ENCODE results near the gene RBM33. TPM values are rescaled to one million over a fixed set of nuclear protein-coding genes. Genes with fewer than 3 reads are reported as not detected.
A peak's percentile ranks its signal among the peaks of the same experiment; 100 is the strongest.

Gene RBM33
- total and polyA plus RNA-seq, 2 of the 8 experiments (the other 6 are each of a cell fraction or from before 2014, with no cell fraction given): 16.5 to 64.6 TPM

GRCh38 chr7:155785536-155785935 is 141.1 kb downstream of the RBM33 start:
- no peak overlapping the region for H3K56ac ChIP-seq (replicated peaks; ENCODE audit: insufficient read length, low read depth, low read length)
- no peak overlapping the region for H2AFZ ChIP-seq (ENCODE audit: low read length)
- no peak overlapping the region for H3K14ac ChIP-seq (ENCODE audit: insufficient read length)
- H2AK5ac ChIP-seq (ENCODE audit: low read depth, low read length): no peak overlapping the region
- FAIRE-seq (no peak), DNase-seq (ENCODE audit: low read depth in 1 of 2, low spot score in 2 of 2) (no peak)
- H2BK12ac ChIP-seq (ENCODE audit: low read depth, low read length): no peak overlapping the region
- TF ChIP-seq POLR2AphosphoS5 (IDR thresholded peaks at IDR 0.05; ENCODE audit: low read depth, low read length) (0 out of 2 replicates have a peak, but pooled peaks have one; percentile 41), CREB1 (IDR thresholded peaks at IDR 0.05) (no peak)
- no peak overlapping the region for H3K4ac ChIP-seq (replicated peaks; ENCODE audit: insufficient read length, low read depth, low read length)
- no peak overlapping the region for H4K91ac ChIP-seq (replicated peaks; ENCODE audit: insufficient read length, low read length)
- H3K9ac ChIP-seq (replicated peaks in 1 of 4; ENCODE audit: extremely low read depth in 1 of 4, low read depth in 3 of 4, low read length in 3 of 4): no peak overlapping the region
- no peak overlapping the region for H3K27ac ChIP-seq (ENCODE audit: low read depth, low read length)
- peaks cover 0 to 17% (median 9%) of the 10 kb centered on the region in 4 experiments; a peak in 5 of 7 replicates for H3K27me3 ChIP-seq (replicated peaks in 1 of 4; ENCODE audit: control insufficient read depth in 3 of 4, extremely low read depth in 1 of 4, insufficient read depth in 3 of 4, low read length in 3 of 4)
- H3K4me2 ChIP-seq (ENCODE audit: insufficient read depth in 1 of 2, low read depth in 2 of 2, low read length in 2 of 2): no peak overlapping the region
- peaks cover 0 to 1% (median 0%) of the 10 kb centered on the region in 4 experiments; a peak in 1 of 8 replicates for H3K36me3 ChIP-seq (ENCODE audit: control insufficient read depth in 2 of 4, insufficient read depth in 4 of 4, low read length in 3 of 4)
- no peak overlapping the region for H2BK15ac ChIP-seq (ENCODE audit: low read length)
- peaks cover 0 to 5% of the 10 kb centered on the region in 2 experiments for H4K20me1 ChIP-seq (replicated peaks in 1 of 2; ENCODE audit: control insufficient read depth in 1 of 2, insufficient read depth in 2 of 2, low read length in 2 of 2)
- H2BK20ac ChIP-seq (ENCODE audit: low read length): no peak overlapping the region
- no peak overlapping the region for H3K4me3 ChIP-seq (ENCODE audit: extremely low read depth in 1 of 4, insufficient read depth in 2 of 4, low read depth in 3 of 4, low read length in 4 of 4)
- H3K18ac ChIP-seq (ENCODE audit: extremely low read depth, low read length): no peak overlapping the region
- peaks cover 0 to 4% (median 2%) of the 10 kb centered on the region in 4 experiments; a peak in 2 of 7 replicates for H3K4me1 ChIP-seq (replicated peaks in 1 of 4; ENCODE audit: control insufficient read depth in 3 of 4, insufficient read depth in 4 of 4, low read length in 3 of 4)
- H4K5ac ChIP-seq (ENCODE audit: insufficient read length, low read depth, low read length): no peak overlapping the region
- no peak overlapping the region for H3K23ac ChIP-seq (ENCODE audit: insufficient read length)
- no peaks in the 10 kb centered on the region for H3K79me1 ChIP-seq (ENCODE audit: low read depth, low read length)
- no peaks in the 10 kb centered on the region for H3K79me2 ChIP-seq (ENCODE audit: control insufficient read depth in 1 of 2, insufficient read depth in 2 of 2, low read length in 2 of 2)
- H3K23me2 ChIP-seq (ENCODE audit: low read depth, low read length): no peaks in the 10 kb centered on the region; the same call in 1 of the 2 replicates
- 91% methylated on average over 10 of the region's 10 CpGs; no CpG with 5 or more reads in 1 of the 2 experiments for WGBS, 2 experiments (ENCODE audit: extremely low coverage in 1 of 2, insufficient coverage in 1 of 2, insufficient read length in 1 of 2, insufficient replicate concordance in 2 of 2, low coverage in 1 of 2, low lambda C conversion rate in 2 of 2, missing lambda C conversion rate in 1 of 2)
- no peak overlapping the region for H4K8ac ChIP-seq (ENCODE audit: extremely low read depth, insufficient read depth, low read length)
- CTCF ChIA-PET (ENCODE audit: partially characterized antibody): interaction anchor here (1.2 kb wide), 1 partner anchor 17 kb away, joined by 6 read pairs; no protein-coding TSS in a partner anchor
- POLR2A ChIA-PET (ENCODE audit: partially characterized antibody): no interaction called here
- no peak overlapping the region for H2BK120ac ChIP-seq (replicated peaks; ENCODE audit: low read depth, low read length)
- no peak overlapping the region for H2BK5ac ChIP-seq (ENCODE audit: low read depth, low read length)
- H3K9me3 ChIP-seq (ENCODE audit: insufficient read depth in 2 of 2, low read depth in 1 of 2, low read length in 1 of 2): no peaks in the 10 kb centered on the region
